GM21515 (cell line): Measurements from ENCODE around the gene RTP2.

Experiments used
- ATAC-seq: cut with Tn5 transposase; IDR thresholded peaks from one replicate; pipeline ENCODE4 v1.9.1; 2021; ENCODE audit not compliant: unreplicated experiment

Gene RTP2

GRCh38 chr3:187677604-187678003 is 24.8 kb downstream of the RTP2 start:
- no peak for ATAC-seq

- no peak for ATAC-seq
These were observed 29.3 kb downstream of the RTP2 start for GRCh38 chr3:187673012-187673411.

- ATAC-seq, result no peak
These were observed 32.5 kb downstream of the RTP2 start, which contains the start of gene SST for GRCh38 chr3:187669675-187670504. Gene SST (minus strand): TSS chr3:187670394. CDS start chr3:187670291, 103 bp downstream.

- no peak for ATAC-seq
These were observed 34.8 kb downstream of the RTP2 start for GRCh38 chr3:187667526-187667925.

- ATAC-seq, result no peak
These were observed 36.5 kb downstream of the RTP2 start for GRCh38 chr3:187665764-187666402.

GRCh38 chr3:187665010-187665409 is 37.3 kb downstream of the RTP2 start:
- ATAC-seq, result no peak

GRCh38 chr3:187662848-187663409 is 39.4 kb downstream of the RTP2 start:
- ATAC-seq, result no peak

GRCh38 chr3:187661267-187661666 is 41.1 kb downstream of the RTP2 start:
- no peak for ATAC-seq

GRCh38 chr3:187651282-187651681 is 51.1 kb downstream of the RTP2 start:
- ATAC-seq, result no peak
